Coronary artery (tissue), 2 donors: ENCODE results near the gene MORN1.

Source experiments
- DNase-seq: peaks from one replicate; pipeline ENCODE4 v3.0.0-alpha.2; 2017; ENCODE audit warnings: low spot score
- H3K27ac ChIP-seq, 2 donors: fragments of 200-600 bp; sonication (generic); one replicate each; pipeline ENCODE4 v1.5.1; 2016 to 2019
- H3K4me3 ChIP-seq: fragments of 200-600 bp; sonication (generic); 2 replicates; pipeline ENCODE4 v1.5.1; 2016; ENCODE audit warnings: mild to moderate bottlenecking, moderate library complexity
- CTCF ChIP-seq: fragments of 200-600 bp; sonication (generic); IDR thresholded peaks from one replicate; pipeline ENCODE4 v1.5.1; 2019; ENCODE audit warnings: antibody characterized with exemption

MORN1 gene

GRCh38 chr1:2378441-2378851 lies 12.9 kb downstream of the MORN1 start:
- no peak overlapping the region for H3K4me3 ChIP-seq
- no peak for DNase-seq
- TF ChIP-seq CTCF: no peak

DNA sequence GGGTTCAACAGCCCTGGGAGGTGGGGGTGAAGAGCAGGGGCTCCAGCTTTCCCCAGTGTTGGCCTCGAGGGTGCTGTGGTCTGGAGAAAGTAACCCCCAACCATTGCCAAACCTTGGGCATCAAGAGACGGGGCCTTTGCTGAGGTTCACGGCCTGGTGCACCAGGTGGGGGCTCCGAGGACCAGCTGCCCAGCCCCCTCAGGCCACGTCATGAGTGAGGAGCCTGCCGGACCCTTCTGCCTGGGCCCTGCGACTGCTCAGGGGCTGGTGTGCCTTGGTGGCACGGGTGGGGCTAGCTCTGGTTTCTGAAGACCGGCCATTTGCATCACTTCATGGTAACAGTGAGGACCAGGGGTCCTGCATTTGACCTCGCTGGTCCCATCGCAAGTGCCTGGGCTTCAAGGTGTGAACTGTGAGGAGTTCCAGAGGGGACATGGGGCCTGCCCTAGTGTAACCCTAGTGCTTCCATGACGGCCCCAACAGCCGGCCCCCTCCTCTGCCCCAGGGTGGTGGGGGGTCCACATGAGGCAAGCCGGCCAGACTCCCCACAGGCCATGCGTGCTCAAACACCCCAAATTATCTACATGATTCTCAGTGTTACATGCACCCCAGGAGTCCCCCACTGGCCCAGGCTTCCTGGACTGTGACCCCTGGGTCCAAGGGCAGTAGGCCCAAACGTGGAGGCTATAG lies 13.5 kb downstream of the MORN1 start:
- no peak for TF ChIP-seq CTCF
- H3K4me3 ChIP-seq: no peak overlapping the region
- DNase-seq: no peak
- no peak overlapping the region for H3K27ac ChIP-seq

More at GRCh38 chr1:2378441-2378851, 12.9 kb downstream of the MORN1 start:
- no peak overlapping the region for H3K27ac ChIP-seq

DNA sequence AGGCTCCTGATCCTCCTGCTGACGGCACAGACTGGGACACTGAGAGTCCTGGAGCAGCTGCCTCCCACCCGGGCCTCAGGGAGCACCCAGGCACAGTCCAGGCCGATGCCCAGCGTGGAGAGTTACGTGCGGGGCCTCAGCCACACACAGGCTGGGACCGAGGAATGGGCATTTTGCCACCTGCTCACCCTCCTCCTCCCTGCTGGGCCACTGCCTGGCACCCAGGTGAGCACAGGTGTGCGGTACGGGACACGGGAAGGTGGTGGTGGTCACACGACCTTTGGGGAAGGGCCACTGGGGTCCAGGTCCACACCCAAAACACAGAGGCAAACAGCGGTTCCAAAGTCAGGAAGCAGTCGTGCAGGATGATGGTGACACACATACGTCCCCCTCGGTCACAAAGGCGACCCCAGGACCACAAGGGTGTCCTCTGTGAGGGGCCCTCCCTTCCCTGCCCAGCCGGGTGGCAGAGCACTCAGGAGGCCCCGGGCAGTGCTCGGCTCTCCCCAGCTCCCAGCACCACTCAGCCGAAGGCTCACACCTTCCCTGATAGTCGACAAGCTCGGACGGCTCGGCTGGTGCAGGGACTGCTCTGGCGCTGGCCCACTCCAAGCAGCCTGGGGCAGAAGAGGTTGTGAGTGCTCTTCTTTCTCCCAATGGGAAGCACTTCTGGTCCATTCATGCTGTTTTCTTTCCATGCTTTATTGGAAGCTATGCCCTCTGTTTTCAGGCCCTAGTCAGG lies 14.3 kb downstream of the MORN1 start:
- no peak for DNase-seq
- no peak overlapping the region for H3K27ac ChIP-seq
- no peak overlapping the region for H3K4me3 ChIP-seq

GRCh38 chr1:2376261-2376741 lies 15.1 kb downstream of the MORN1 start:
- no peak overlapping the region for H3K4me3 ChIP-seq
- no peak for DNase-seq
- no peak for TF ChIP-seq CTCF
- H3K27ac ChIP-seq: no peak overlapping the region

More for the DNA sequence above, 14.3 kb downstream of the MORN1 start:
- no peak for TF ChIP-seq CTCF

GRCh38 chr1:2375923-2376260 lies 15.5 kb downstream of the MORN1 start:
- no peak for DNase-seq
- H3K4me3 ChIP-seq: no peak overlapping the region
- no peak for TF ChIP-seq CTCF
- no peak overlapping the region for H3K27ac ChIP-seq

DNA sequence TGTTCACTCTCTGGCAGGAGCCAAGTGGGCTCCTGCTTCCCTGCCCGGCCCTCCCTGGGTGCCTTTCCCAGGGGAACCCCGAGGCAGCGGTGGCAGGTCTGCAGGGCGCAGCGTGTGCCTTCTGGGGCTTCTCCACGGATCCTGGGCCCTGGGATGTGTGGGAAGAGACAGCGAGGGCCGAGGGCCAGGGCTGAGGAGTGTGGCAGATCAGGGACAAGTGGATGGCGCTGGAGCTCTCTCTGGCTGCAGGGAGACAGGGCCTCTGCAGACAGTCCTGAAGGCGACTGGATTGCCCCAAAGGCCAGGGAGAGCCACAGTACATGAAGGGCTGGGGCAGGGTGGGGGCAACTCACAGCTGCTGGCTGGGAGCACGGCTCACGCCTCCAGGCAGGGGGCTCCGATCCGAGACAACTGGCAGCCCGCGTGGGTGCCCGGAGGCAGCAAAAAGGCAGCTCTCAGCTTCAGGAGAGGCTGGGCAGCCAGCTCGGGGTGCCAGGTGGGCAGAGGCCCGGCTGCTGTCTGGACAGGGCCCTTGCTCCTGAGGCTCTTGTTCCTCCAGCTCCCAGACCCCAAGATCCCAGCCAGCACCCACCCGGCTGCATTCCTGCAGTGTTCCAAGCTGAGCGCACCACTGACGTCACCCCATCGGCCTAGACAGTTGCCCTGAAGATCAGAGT lies 16.0 kb downstream of the MORN1 start:
- no peak for DNase-seq

More for the DNA sequence above, 16.0 kb downstream of the MORN1 start:
- no peak overlapping the region for H3K4me3 ChIP-seq
- TF ChIP-seq CTCF: no peak
- H3K27ac ChIP-seq: no peak overlapping the region
